ENCODE data around the gene ARHGAP26.

ARHGAP26 gene

GRCh38 chr5:142856269-142856782 lies 86.1 kb downstream of the ARHGAP26 start:
- DNase-seq: no peak

- no peak for DNase-seq
Observed at GRCh38 chr5:142857405-142857804, 87.2 kb downstream of the ARHGAP26 start.

DNA sequence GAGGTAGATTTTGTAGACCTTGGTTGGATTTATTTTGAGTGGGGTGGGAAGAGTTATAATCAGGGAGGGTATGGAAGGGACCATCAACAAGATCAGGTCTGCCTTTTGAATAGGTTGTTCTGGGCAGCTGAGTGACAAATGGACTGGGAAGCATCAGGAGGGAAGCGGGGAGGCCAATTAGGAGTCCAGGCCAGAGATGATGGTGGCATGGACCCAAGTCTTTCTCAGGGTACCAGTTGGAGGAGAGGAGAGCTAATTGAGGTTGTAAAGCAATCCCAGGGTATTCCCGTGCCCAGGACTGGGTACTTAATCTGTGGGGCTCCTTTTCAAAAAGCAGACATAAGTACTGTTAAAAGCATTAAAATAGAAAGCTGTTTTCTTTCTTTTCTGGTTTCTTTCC lies 88.9 kb downstream of the ARHGAP26 start:
- DNase-seq: no peak

DNA sequence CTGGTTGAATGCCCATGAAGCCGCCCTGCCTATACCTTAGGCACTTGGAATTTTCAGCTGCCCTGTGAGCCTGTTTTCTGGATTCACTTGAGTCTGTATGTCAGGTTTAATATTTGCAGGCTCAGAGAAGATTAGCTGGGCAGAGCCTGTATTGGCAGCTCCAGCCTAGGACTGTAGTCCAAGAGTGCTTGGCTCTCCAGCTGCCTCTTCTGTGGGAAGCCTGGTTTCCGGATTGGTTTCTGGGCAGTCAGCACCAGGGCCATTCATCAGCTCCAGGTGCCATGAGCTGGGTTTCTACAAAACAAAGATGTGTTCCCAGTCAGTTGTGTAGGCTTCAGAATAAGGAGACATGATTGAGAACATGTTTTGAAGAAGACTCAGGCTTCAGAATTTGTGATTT lies 90.1 kb downstream of the ARHGAP26 start:
- no peak for DNase-seq

- no peak for DNase-seq
Observed at GRCh38 chr5:142861011-142861410, 90.8 kb downstream of the ARHGAP26 start.

- DNase-seq: no peak
Observed at GRCh38 chr5:142862594-142862993, 92.4 kb downstream of the ARHGAP26 start.

GRCh38 chr5:142863856-142864255 lies 93.7 kb downstream of the ARHGAP26 start:
- no peak for DNase-seq

GRCh38 chr5:142864290-142865260 lies 94.4 kb downstream of the ARHGAP26 start:
- DNase-seq: no peak

DNA sequence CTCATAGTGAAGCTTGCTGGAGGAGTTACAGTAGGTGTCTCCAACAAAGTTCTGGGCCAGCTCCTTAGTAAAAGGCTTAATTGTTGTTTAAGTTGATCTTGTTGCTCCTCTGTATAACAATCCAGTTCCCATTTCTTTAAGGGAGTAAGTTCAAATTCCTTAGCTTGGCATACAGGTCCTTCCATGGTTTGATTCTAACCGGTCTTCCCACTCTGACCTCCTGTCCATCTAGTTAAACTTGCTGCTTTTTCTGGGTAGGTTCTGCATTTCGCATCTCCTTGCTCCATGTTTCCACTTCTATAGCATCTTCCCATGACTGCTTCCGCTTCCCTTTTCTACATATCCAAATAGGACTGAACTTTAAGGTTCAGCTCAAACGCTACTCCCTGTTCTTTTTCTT lies 95.5 kb downstream of the ARHGAP26 start:
- no peak for DNase-seq

- DNase-seq: no peak
Observed at GRCh38 chr5:142866563-142867275, 96.5 kb downstream of the ARHGAP26 start.

- no peak for DNase-seq
Observed at GRCh38 chr5:142869886-142870285, 99.7 kb downstream of the ARHGAP26 start.

DNA sequence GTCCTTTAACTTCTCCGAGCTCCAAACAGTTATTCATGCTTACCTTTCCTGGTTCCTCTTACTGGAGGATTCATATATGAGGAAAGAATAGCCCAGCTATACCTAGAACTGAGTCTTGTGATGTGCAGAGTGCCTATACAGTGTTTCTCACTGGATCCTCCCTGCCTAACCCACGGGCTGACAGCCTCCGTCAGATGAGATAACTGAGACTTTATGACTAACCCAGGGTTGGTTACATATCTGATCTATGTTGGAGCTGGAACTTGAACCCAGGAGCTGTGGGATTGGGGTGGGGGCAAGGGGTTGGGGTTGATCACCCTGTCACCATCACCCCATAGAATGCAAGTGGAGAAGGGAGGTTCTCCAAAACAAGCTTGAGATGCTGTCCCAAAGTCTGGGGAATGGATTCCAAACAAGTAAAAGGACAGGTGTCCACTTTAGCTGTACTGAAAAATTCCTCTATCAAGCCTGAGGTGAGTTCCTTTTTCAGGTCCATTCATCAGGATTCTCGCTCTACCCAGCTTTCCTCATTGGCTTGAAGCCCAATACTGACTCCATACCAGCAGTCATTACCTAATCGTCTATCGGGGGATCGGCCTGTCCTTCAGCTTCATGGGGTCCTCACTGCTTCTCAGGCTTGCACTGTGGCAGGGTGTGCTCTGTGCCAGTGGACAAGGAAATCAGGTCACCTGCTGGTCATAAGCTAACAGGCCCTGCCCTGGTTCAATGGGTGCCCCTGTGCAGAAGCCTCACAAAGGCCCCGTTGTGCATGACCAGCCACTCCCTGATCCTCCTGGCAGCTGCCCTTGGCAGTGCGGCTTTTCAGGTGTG lies 100.6 kb downstream of the ARHGAP26 start:
- no peak for DNase-seq

- no peak for DNase-seq
Observed at GRCh38 chr5:142871363-142872193, 101.4 kb downstream of the ARHGAP26 start.

- DNase-seq: no peak
Observed at GRCh38 chr5:142872217-142872616, 102.0 kb downstream of the ARHGAP26 start.

GRCh38 chr5:142872795-142873194 lies 102.6 kb downstream of the ARHGAP26 start:
- DNase-seq: no peak

GRCh38 chr5:142873831-142874230 lies 103.7 kb downstream of the ARHGAP26 start:
- DNase-seq: no peak

- no peak for DNase-seq
Observed at GRCh38 chr5:142874540-142874939, 104.4 kb downstream of the ARHGAP26 start.

DNA sequence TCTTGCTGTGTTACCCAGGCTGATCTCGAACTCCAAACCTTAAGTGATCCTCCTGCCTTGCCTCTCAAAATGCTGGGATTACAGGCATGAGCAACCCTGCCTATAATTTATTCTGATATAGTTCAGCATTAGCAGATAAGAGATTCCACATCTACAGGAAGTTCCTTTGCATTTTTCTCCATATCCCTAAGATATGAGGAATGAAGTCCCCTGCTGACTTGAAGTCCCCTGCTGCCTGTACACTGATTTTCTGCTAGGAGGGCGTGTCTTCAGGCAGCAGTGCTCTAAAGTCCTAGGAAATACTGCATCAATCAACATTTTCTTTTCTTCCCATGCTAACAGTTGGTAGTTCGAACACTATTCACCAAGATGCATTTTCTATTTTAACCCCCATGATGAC lies 105.8 kb downstream of the ARHGAP26 start:
- DNase-seq: no peak

DNA sequence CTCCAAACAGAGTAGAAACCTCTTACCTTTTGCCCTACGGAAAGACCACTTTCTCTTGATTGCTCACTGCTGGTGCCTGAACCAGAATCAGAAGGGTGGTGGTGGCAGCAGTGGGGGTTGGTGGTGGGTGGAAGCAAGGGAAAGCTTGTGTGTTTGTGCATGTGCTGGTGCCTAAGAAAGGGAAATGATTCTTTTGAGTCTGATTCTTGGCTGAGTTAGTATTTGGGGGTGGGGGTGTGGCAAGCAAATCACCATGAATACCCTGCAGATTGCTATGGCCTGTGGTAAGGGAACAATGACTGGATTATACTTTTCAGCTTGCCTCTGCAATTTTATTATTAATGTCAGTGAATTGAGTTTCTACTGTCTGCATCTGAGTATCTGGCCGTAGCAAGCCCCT lies 106.6 kb downstream of the ARHGAP26 start:
- no peak for DNase-seq

DNA sequence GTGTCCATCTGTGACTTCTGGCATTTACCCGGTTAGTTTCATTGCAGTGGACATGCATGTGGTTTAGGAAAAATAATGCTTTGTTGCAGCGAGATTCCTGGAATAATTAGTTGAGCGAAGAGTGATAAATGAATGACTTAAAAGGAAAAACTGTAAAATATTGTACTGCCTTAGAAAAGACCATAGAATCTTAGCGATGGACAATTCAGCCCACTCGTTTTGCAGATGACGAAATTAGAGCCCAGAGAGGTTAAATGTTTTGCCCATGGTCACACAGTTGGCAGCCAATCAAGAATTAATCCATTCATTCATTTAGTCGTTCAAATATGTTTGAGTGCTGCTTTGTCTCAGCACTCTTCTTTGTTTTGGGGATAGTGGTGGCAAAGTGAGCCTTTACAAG lies 107.9 kb downstream of the ARHGAP26 start:
- DNase-seq: no peak

GRCh38 chr5:142878638-142879037 lies 108.5 kb downstream of the ARHGAP26 start:
- DNase-seq: no peak

Data from activated CD4-positive, alpha-beta T cell treated with anti-CD3 and anti-CD28 coated beads for 1 hour (primary cell).